Endodermal cell (in vitro differentiated cells): ENCODE measurements around the gene HEY2. TPM values are rescaled to one million over a fixed set of nuclear protein-coding genes. Genes with fewer than 3 reads are reported as not detected.
A peak's percentile ranks its signal among the peaks of the same experiment; 100 is the strongest.

Experiments used
- DNase-seq: peaks from one replicate; pipeline ENCODE4 v3.0.0-alpha.2; 2017
- H3K27ac ChIP-seq: 2 replicates; pipeline ENCODE4 v1.5.1; 2013; ENCODE audit warnings: mild to moderate bottlenecking, low read depth, low read length, moderate library complexity
- H3K27me3 ChIP-seq: 2 replicates; pipeline ENCODE4 v1.6.1; 2013; ENCODE audit warnings: mild to moderate bottlenecking, low read length, moderate library complexity; ENCODE audit not compliant: insufficient read depth, control insufficient read depth, poor library complexity, severe bottlenecking
- H3K36me3 ChIP-seq: 2 replicates; pipeline ENCODE4 v1.7.0; 2013; ENCODE audit warnings: mild to moderate bottlenecking, low read length, moderate library complexity; ENCODE audit not compliant: control insufficient read depth, insufficient read depth
- H3K4me1 ChIP-seq: one replicate; pipeline ENCODE4 v1.7.0; 2013; ENCODE audit warnings: low read length; ENCODE audit not compliant: control insufficient read depth, insufficient read depth
- H3K4me3 ChIP-seq: 2 replicates; pipeline ENCODE4 v1.5.1; 2013; ENCODE audit warnings: mild to moderate bottlenecking, low read length, moderate library complexity
- H3K9ac ChIP-seq: 2 replicates; pipeline ENCODE4 v1.6.1; 2013; ENCODE audit warnings: mild to moderate bottlenecking, low read length, moderate library complexity; ENCODE audit not compliant: poor library complexity, severe bottlenecking; ENCODE audit errors: extremely low read depth
- H3K9me3 ChIP-seq: 2 replicates; pipeline ENCODE4 v1.6.1; 2013; ENCODE audit warnings: mild to moderate bottlenecking, low read length, moderate library complexity; ENCODE audit not compliant: control insufficient read depth
- H3K27ac Mint-ChIP-seq: 2 replicates; pipeline ENCODE4 v1.8.0; 2020; ENCODE audit warnings: mixed read lengths
- H3K27me3 Mint-ChIP-seq: 2 replicates; pipeline ENCODE4 v1.8.0; 2021; ENCODE audit warnings: mild to moderate bottlenecking, mixed read lengths; ENCODE audit not compliant: insufficient read depth
- H3K36me3 Mint-ChIP-seq: 2 replicates; pipeline ENCODE4 v1.8.0; 2020; ENCODE audit warnings: low read depth, mixed read lengths
- H3K4me1 Mint-ChIP-seq: 2 replicates; pipeline ENCODE4 v1.8.0; 2020; ENCODE audit warnings: mixed read lengths
- H3K4me3 Mint-ChIP-seq: 2 replicates; pipeline ENCODE4 v1.8.0; 2020; ENCODE audit warnings: mild to moderate bottlenecking, moderate library complexity, mixed read lengths
- H3K9me3 Mint-ChIP-seq: 2 replicates; pipeline ENCODE4 v1.8.0; 2020; ENCODE audit warnings: mild to moderate bottlenecking, mixed read lengths
- CTCF ChIP-seq: fragments of 200-600 bp; sonication (generic); conservative IDR thresholded peaks from 2 replicates; pipeline ENCODE4 v1.5.0; 2021; ENCODE audit warnings: antibody characterized with exemption, mild to moderate bottlenecking
- WGBS, 2 experiments: methylation state at CpG; one replicate each; pipeline versions ENCODE4 v1.1.5 to v1.1.7; 2013; ENCODE audit warnings: missing lambda C conversion rate in 2 of 2, mixed read lengths in 1 of 2; ENCODE audit not compliant: insufficient coverage in 1 of 2, insufficient read length in 1 of 2; 5-methylcytosine and 5-hydroxymethylcytosine counted together
- total RNA-seq, 2 donors: library from RNA; stranded (reverse); fragmentation: NEBNext Ultra II Directional in 1 of 2; extraction: Animal tissue kit (Norgen Biotek cat#: 25700) in 1 of 2; gene quantifications; 2 replicates in 1 of 2; 3 replicates in 1 of 2; pipeline ENCODE4 v1.2.1, GENCODE V29; 2021

The HEY2 gene
- total RNA-seq, 2 donors from 2014 or later, result 2.3 to 4.3 TPM

- H3K4me1 ChIP-seq, result no peaks in the 10 kb centered on the region
- H3K36me3 Mint-ChIP-seq, result peaks cover 10% of the 10 kb centered on the region
- 83% methylated on average over 3 of the region's 4 CpGs; no CpG with 5 or more reads in 1 of the 2 experiments for WGBS, 2 experiments
- no peak overlapping the region for H3K4me3 ChIP-seq
- no peak overlapping the region for H3K9ac ChIP-seq
- peak; percentile 59 for DNase-seq
- peak overlapping the region; percentile 24 for H3K27ac Mint-ChIP-seq
- no peaks in the 10 kb centered on the region for H3K36me3 ChIP-seq
- H3K27me3 Mint-ChIP-seq, result no peaks in the 10 kb centered on the region
- H3K27ac ChIP-seq, result no peak overlapping the region
- peaks cover 30% of the 10 kb centered on the region for H3K9me3 Mint-ChIP-seq
- no peak for TF ChIP-seq CTCF
- H3K4me1 Mint-ChIP-seq, result peaks cover 37% of the 10 kb centered on the region
- H3K27me3 ChIP-seq, result no peaks in the 10 kb centered on the region
- peaks cover 22% of the 10 kb centered on the region for H3K9me3 ChIP-seq
- peak overlapping the region; percentile 73 for H3K4me3 Mint-ChIP-seq
Measured at GRCh38 chr6:125707615-125708243, 41.7 kb upstream of the HEY2 start.

GRCh38 chr6:125711013-125711675 is 38.3 kb upstream of the HEY2 start:
- Mint-ChIP-seq H3K9me3 (peaks cover 30% of the 10 kb centered on the region), H3K27me3 (no peaks in the 10 kb centered on the region), H3K27ac (no peak overlapping the region), H3K4me1 (peaks cover 18% of the 10 kb centered on the region), H3K36me3 (peaks cover 5% of the 10 kb centered on the region), H3K4me3 (no peak overlapping the region)
- Histone ChIP-seq H3K4me1 (no peaks in the 10 kb centered on the region), H3K9me3 (peaks cover 22% of the 10 kb centered on the region), H3K27ac (no peak overlapping the region), H3K4me3 (no peak overlapping the region), H3K9ac (no peak overlapping the region), H3K27me3 (no peaks in the 10 kb centered on the region), H3K36me3 (no peaks in the 10 kb centered on the region)
- no peak for TF ChIP-seq CTCF
- no peak for DNase-seq
- 92 to 93% methylated on average over 1 to 4 of the region's 4 CpGs for WGBS, 2 experiments

DNA sequence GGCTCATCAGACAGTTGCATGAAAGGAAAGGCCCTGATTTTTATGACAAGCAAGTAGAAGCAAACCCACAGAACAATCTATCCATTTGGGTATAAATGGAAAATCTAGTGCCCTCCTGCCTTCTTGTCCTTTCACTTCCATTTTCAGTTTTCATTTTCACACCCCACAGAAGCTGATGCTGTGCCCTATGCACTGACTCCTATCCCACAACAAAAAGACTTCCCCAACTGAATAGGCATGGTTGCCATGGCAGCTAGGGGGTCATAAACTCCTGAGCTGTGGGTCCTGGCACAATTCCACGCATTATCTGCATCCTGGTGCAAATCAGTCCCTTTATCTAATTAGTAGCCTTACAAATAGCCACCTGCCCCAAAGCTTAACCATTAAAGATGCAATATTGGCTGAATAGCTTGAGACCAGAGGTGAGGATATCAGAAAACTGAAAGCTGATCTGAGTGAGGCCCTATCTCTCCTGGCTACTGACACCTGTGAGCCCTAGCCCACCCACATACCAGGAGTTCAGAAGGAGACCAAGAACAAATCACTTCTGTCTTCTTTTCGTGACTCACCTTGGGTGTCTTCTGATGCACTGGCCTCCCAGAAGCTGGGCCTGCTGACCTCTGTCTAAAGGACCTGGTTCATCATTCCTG is 34.9 kb upstream of the HEY2 start:
- Mint-ChIP-seq H3K27me3 (no peaks in the 10 kb centered on the region), H3K36me3 (peaks cover 4% of the 10 kb centered on the region), H3K4me1 (peaks cover under 1% of the 10 kb centered on the region), H3K27ac (no peak overlapping the region), H3K4me3 (no peak overlapping the region), H3K9me3 (peaks cover 29% of the 10 kb centered on the region)
- no peaks in the 10 kb centered on the region for H3K27me3 ChIP-seq
- no peak for TF ChIP-seq CTCF
- peaks cover 22% of the 10 kb centered on the region for H3K9me3 ChIP-seq
- no peak for DNase-seq
- H3K4me1 ChIP-seq, result peaks cover 4% of the 10 kb centered on the region
- no peaks in the 10 kb centered on the region for H3K36me3 ChIP-seq
- no peak overlapping the region for H3K27ac ChIP-seq
- no peak overlapping the region for H3K9ac ChIP-seq
- WGBS, 2 experiments, result 88 to 100% methylated on average over 1 to 2 of the region's 2 CpGs
- H3K4me3 ChIP-seq, result no peak overlapping the region
